Activated CD8-positive, alpha-beta T cell treated with anti-CD3 and anti-CD28 coated beads for 36 hours (primary cell): ENCODE measurements around the gene AHNAK. TPM values are rescaled to one million over a fixed set of nuclear protein-coding genes. Genes with fewer than 3 reads are reported as not detected.

Experiments
- ATAC-seq: fragments of 200-7000 bp; cut with Tn5 transposase; one replicate; pipeline ENCODE4 v1.10.0; 2021; ENCODE audit warnings: mild to moderate bottlenecking, moderate library complexity
- CTCF ChIA-PET: fragments of 350-600 bp; sonication (Branson Sonifier 250); formaldehyde crosslinking; loops from one replicate; lab custom pipeline; 2021; ENCODE audit warnings: antibody characterized with exemption; lab: Charles Lee
- POLR2A ChIA-PET: fragments of 350-600 bp; sonication (Branson Sonifier 250); formaldehyde crosslinking; loops from one replicate; lab custom pipeline; 2021; ENCODE audit warnings: antibody characterized with exemption; lab: Charles Lee
- DNase-seq: peaks from one replicate; pipeline ENCODE4 v3.0.0-alpha.2; 2020
- H3K27ac Mint-ChIP-seq: one replicate; pipeline ENCODE4 v1.8.0; 2021; ENCODE audit warnings: mild to moderate bottlenecking, mixed read lengths
- H3K27me3 Mint-ChIP-seq: one replicate; pipeline ENCODE4 v1.8.0; 2021; ENCODE audit warnings: mixed read lengths
- H3K36me3 Mint-ChIP-seq: one replicate; pipeline ENCODE4 v1.8.0; 2021; ENCODE audit warnings: low read depth, mixed read lengths
- H3K4me1 Mint-ChIP-seq: one replicate; pipeline ENCODE4 v1.8.0; 2021; ENCODE audit warnings: low read depth, mixed read lengths
- H3K4me3 Mint-ChIP-seq: one replicate; pipeline ENCODE4 v1.8.0; 2021; ENCODE audit warnings: mild to moderate bottlenecking, moderate library complexity, mixed read lengths
- H3K9me3 Mint-ChIP-seq: one replicate; pipeline ENCODE4 v1.8.0; 2021; ENCODE audit warnings: mixed read lengths
- CTCF ChIP-seq: fragments of 200-600 bp; IDR thresholded peaks from one replicate; pipeline ENCODE4 v1.8.0; 2022; ENCODE audit warnings: antibody characterized with exemption, mild to moderate bottlenecking
- intact Hi-C: fragments of 100-400 bp; cut with micrococcal nuclease; formaldehyde crosslinking; loops from one replicate; pipeline ENCODE4 v1.10.0; 2022
- total RNA-seq, 2 experiments: library from RNA; stranded (reverse); gene quantifications; one replicate each; pipeline ENCODE4 v1.2.3, GENCODE V29; 2021

AHNAK gene
- total RNA-seq, 2 experiments from 2014 or later, result 41.1 to 43.0 TPM

GRCh38 chr11:62410972-62411371 is 135.6 kb downstream of the AHNAK start:
- intact Hi-C loops, result no loop called here
- Mint-ChIP-seq H3K27ac (no peak overlapping the region), H3K9me3 (no peaks in the 10 kb centered on the region), H3K36me3 (no peaks in the 10 kb centered on the region), H3K4me3 (no peak overlapping the region), H3K27me3 (no peaks in the 10 kb centered on the region), H3K4me1 (no peaks in the 10 kb centered on the region)
- ChIA-PET CTCF (interaction anchor here (0.8 to 2.3 kb wide), 4 partner anchors 10 to 18 kb away, joined by 3 to 6 read pairs (median 5); no protein-coding TSS in a partner anchor), POLR2A (no interaction called here)
- no peak for ATAC-seq
- TF ChIP-seq CTCF, result no peak
- no peak for DNase-seq

GRCh38 chr11:62409831-62410230 is 136.8 kb downstream of the AHNAK start:
- no peaks in the 10 kb centered on the region for H3K4me1 Mint-ChIP-seq
- intact Hi-C loops, result no loop called here
- DNase-seq, result no peak
- no peak for TF ChIP-seq CTCF
- H3K9me3 Mint-ChIP-seq, result no peaks in the 10 kb centered on the region
- H3K27ac Mint-ChIP-seq, result no peak overlapping the region
- ChIA-PET CTCF (interaction anchor here (1.0 to 2.3 kb wide), 5 partner anchors 15 to 133 kb away, joined by 3 to 8 read pairs (median 4); no protein-coding TSS in a partner anchor), POLR2A (no interaction called here)
- ATAC-seq, result no peak
- H3K36me3 Mint-ChIP-seq, result no peaks in the 10 kb centered on the region
- no peak overlapping the region for H3K4me3 Mint-ChIP-seq
- no peaks in the 10 kb centered on the region for H3K27me3 Mint-ChIP-seq

- POLR2A ChIA-PET, result no interaction called here
Observed at GRCh38 chr11:62406034-62406433, 140.6 kb downstream of the AHNAK start.

GRCh38 chr11:62404901-62405300 is 141.7 kb downstream of the AHNAK start:
- H3K27me3 Mint-ChIP-seq, result no peaks in the 10 kb centered on the region
- peaks cover 32% of the 10 kb centered on the region for H3K4me1 Mint-ChIP-seq
- ChIA-PET CTCF (interaction anchor here (2.1 to 2.2 kb wide), 2 partner anchors 10 to 19 kb away, joined by 8 to 12 read pairs; no protein-coding TSS in a partner anchor), POLR2A (no interaction called here)
- H3K4me3 Mint-ChIP-seq, result no peak overlapping the region
- no peak for TF ChIP-seq CTCF
- DNase-seq (no peak), ATAC-seq (no peak)
- H3K27ac Mint-ChIP-seq, result no peak overlapping the region
- H3K36me3 Mint-ChIP-seq, result no peaks in the 10 kb centered on the region
- intact Hi-C loops, result no loop called here
- no peaks in the 10 kb centered on the region for H3K9me3 Mint-ChIP-seq

More at GRCh38 chr11:62406034-62406433, 140.6 kb downstream of the AHNAK start:
- CTCF ChIA-PET, result interaction anchor here (1.2 to 2.6 kb wide), 2 partner anchors 11 to 19 kb away, joined by 7 to 14 read pairs; no protein-coding TSS in a partner anchor
- ATAC-seq, result no peak
- no peaks in the 10 kb centered on the region for H3K9me3 Mint-ChIP-seq
- intact Hi-C loops, result no loop called here
- no peak for TF ChIP-seq CTCF
- H3K4me1 Mint-ChIP-seq, result peaks cover 22% of the 10 kb centered on the region
- H3K27ac Mint-ChIP-seq, result no peak overlapping the region
- H3K27me3 Mint-ChIP-seq, result no peaks in the 10 kb centered on the region
- H3K36me3 Mint-ChIP-seq, result no peaks in the 10 kb centered on the region
- DNase-seq, result no peak
- H3K4me3 Mint-ChIP-seq, result no peak overlapping the region

- H3K36me3 Mint-ChIP-seq, result no peaks in the 10 kb centered on the region
- H3K27ac Mint-ChIP-seq, result no peak overlapping the region
- POLR2A ChIA-PET, result no interaction called here
- no peak for ATAC-seq
- intact Hi-C loops, result no loop called here
- TF ChIP-seq CTCF, result no peak
- CTCF ChIA-PET, result interaction anchor here (2.1 to 2.2 kb wide), 2 partner anchors 9 to 20 kb away, joined by 8 to 12 read pairs; no protein-coding TSS in a partner anchor
- peaks cover 36% of the 10 kb centered on the region for H3K4me1 Mint-ChIP-seq
- no peaks in the 10 kb centered on the region for H3K27me3 Mint-ChIP-seq
- H3K4me3 Mint-ChIP-seq, result no peak overlapping the region
- H3K9me3 Mint-ChIP-seq, result no peaks in the 10 kb centered on the region
- DNase-seq, result no peak
Observed at GRCh38 chr11:62404435-62404834, 142.2 kb downstream of the AHNAK start.
